Sigmoid colon (tissue), 7 donors: ENCODE measurements around the gene PSMG4. TPM values are rescaled to one million over a fixed set of nuclear protein-coding genes. Genes with fewer than 3 reads are reported as not detected.
"Not testable (repeated sequence)": the region's sequence is repeated elsewhere in the genome, so short reads cannot be mapped to it uniquely, and the experiment has no call there.

Experiments used
- DNase-seq: peaks from one replicate; pipeline ENCODE4 v3.0.0-alpha.2; 2019
- H3K27ac ChIP-seq, 4 donors: fragments of 200-600 bp; sonication (generic); one replicate each; pipeline ENCODE4 v1.5.1; 2016 to 2019; ENCODE audit warnings: mild to moderate bottlenecking in 1 of 4
- H3K27me3 ChIP-seq, 3 donors: fragments of 200-600 bp; sonication (generic); one replicate each; pipeline ENCODE4 v1.5.1; 2019; ENCODE audit warnings: mild to moderate bottlenecking in 1 of 3
- H3K36me3 ChIP-seq, 4 donors: fragments of 200-600 bp; sonication (generic); one replicate each; pipeline ENCODE4 v1.5.1; 2016 to 2019
- H3K4me1 ChIP-seq, 4 donors: fragments of 200-600 bp; sonication (generic); one replicate each; pipeline ENCODE4 v1.5.1; 2017 to 2019
- H3K4me3 ChIP-seq, 4 donors: fragments of 200-600 bp; sonication (generic); one replicate each; pipeline ENCODE4 v1.5.1; 2017 to 2019; ENCODE audit warnings: mild to moderate bottlenecking in 2 of 4, moderate library complexity in 1 of 4
- H3K9me3 ChIP-seq, 4 donors: fragments of 200-600 bp in 3 of 4; sonication (generic) in 3 of 4; one replicate each; pipeline versions ENCODE4 v1.5.1 to v1.6.1; 2013 to 2019
- EP300 ChIP-seq, 4 donors: sonication (generic); formaldehyde crosslinking; IDR thresholded peaks; one replicate each; pipeline ENCODE4 v1.6.1; 2017; ENCODE audit warnings: antibody characterized with exemption in 4 of 4
- POLR2A ChIP-seq, 2 donors: fragments of 450-650 bp; IDR thresholded peaks; one replicate each; pipeline ENCODE4 v1.6.1; 2016; ENCODE audit warnings: antibody characterized with exemption in 2 of 2, mild to moderate bottlenecking in 2 of 2, moderate library complexity in 2 of 2
- POLR2AphosphoS5 ChIP-seq, 4 donors: sonication (generic); formaldehyde crosslinking; IDR thresholded peaks; one replicate each; pipeline ENCODE4 v1.6.1; 2017; ENCODE audit warnings: antibody characterized with exemption in 4 of 4
- WGBS, 2 donors: extraction: QIAGEN DNeasy Blood & Tissue Kit; methylation state at CpG; one replicate each; pipeline ENCODE4 v1.1.7; 2013; 5-methylcytosine and 5-hydroxymethylcytosine counted together
- intact Hi-C: fragments of 100-400 bp; cut with DNase I; formaldehyde crosslinking; loops from one replicate; pipeline ENCODE4 v1.15.1; 2023
- polyA plus RNA-seq, 3 donors: library from polyadenylated mRNA; stranded (reverse); fragments of 200-250 nt; gene quantifications; one replicate each; pipeline ENCODE4 v1.2.3, GENCODE V29; 2013
- total RNA-seq, 4 donors: library from RNA; depleted of rRNA; stranded (reverse); fragments of >200 nt; gene quantifications; one replicate each; pipeline ENCODE4 v1.1.0, GENCODE V29; 2016
- TF ChIP-seq, protein P1 (sequence below), 4 experiments: fragments of 450-650 bp in 3 of 4; fragments of 200-600 bp in 1 of 4; IDR thresholded peaks; one replicate each; pipeline ENCODE4 v1.5.1; 2016 to 2019; ENCODE audit warnings: antibody characterized with exemption in 4 of 4, mild to moderate bottlenecking in 3 of 4, moderate library complexity in 2 of 4
- donor health status: healthy with polysubstance abuse.
- donor health status: Bipolar disorder and iron deficiency.
- donor health status: healthy.

PSMG4 gene
- total and polyA plus RNA-seq, 7 donors = 14.6 to 39.0 (median 30.0) TPM

GRCh38 chr6:3237761-3238662, 20.7 kb upstream of the PSMG4 start:
- H3K27me3 ChIP-seq = peaks cover 0 to 5% (median 0%) of the 10 kb centered on the region in 3 donors

GRCh38 chr6:3239110-3239830, 19.5 kb upstream of the PSMG4 start:
- Histone ChIP-seq H3K27ac (no peak overlapping the region), H3K4me1 (no peaks in the 10 kb centered on the region), H3K4me3 (no peak overlapping the region), H3K9me3 (no peaks in the 10 kb centered on the region), H3K36me3 (no peaks in the 10 kb centered on the region), H3K27me3 (no peaks in the 10 kb centered on the region)
- intact Hi-C loops = no loop called here
- DNase-seq = no peak
- 66 to 84% methylated on average over 13 of the region's 13 CpGs for WGBS, 2 donors
- TF ChIP-seq POLR2A (IDR thresholded peaks at IDR 0.05) = no peak
- TF ChIP-seq POLR2AphosphoS5 (IDR thresholded peaks at IDR 0.05) = no peak
- TF ChIP-seq, protein P1, sequence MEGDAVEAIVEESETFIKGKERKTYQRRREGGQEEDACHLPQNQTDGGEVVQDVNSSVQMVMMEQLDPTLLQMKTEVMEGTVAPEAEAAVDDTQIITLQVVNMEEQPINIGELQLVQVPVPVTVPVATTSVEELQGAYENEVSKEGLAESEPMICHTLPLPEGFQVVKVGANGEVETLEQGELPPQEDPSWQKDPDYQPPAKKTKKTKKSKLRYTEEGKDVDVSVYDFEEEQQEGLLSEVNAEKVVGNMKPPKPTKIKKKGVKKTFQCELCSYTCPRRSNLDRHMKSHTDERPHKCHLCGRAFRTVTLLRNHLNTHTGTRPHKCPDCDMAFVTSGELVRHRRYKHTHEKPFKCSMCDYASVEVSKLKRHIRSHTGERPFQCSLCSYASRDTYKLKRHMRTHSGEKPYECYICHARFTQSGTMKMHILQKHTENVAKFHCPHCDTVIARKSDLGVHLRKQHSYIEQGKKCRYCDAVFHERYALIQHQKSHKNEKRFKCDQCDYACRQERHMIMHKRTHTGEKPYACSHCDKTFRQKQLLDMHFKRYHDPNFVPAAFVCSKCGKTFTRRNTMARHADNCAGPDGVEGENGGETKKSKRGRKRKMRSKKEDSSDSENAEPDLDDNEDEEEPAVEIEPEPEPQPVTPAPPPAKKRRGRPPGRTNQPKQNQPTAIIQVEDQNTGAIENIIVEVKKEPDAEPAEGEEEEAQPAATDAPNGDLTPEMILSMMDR (IDR thresholded peaks at IDR 0.05) = peak in 1 of 4 experiments; percentile 9
- TF ChIP-seq EP300 (IDR thresholded peaks at IDR 0.05) = no peak

More at GRCh38 chr6:3237761-3238662, 20.7 kb upstream of the PSMG4 start:
- H3K4me3 ChIP-seq = no peak overlapping the region
- 77 to 85% methylated on average over 24 of the region's 24 CpGs for WGBS, 2 donors
- no peak overlapping the region for H3K27ac ChIP-seq
- intact Hi-C loops = no loop called here
- no peaks in the 10 kb centered on the region for H3K36me3 ChIP-seq
- TF ChIP-seq POLR2AphosphoS5 (IDR thresholded peaks at IDR 0.05) (no peak), EP300 (IDR thresholded peaks at IDR 0.05) (no peak), POLR2A (IDR thresholded peaks at IDR 0.05) (no peak)
- TF ChIP-seq, protein P1 (IDR thresholded peaks at IDR 0.05) = no peak
- no peaks in the 10 kb centered on the region for H3K4me1 ChIP-seq
- no peaks in the 10 kb centered on the region for H3K9me3 ChIP-seq
- no peak for DNase-seq

- TF ChIP-seq, protein P1 (IDR thresholded peaks at IDR 0.05) = no peak
- TF ChIP-seq POLR2A (IDR thresholded peaks at IDR 0.05) = no peak
- TF ChIP-seq POLR2AphosphoS5 (IDR thresholded peaks at IDR 0.05) = no peak
- no peak for TF ChIP-seq EP300 (IDR thresholded peaks at IDR 0.05)
- intact Hi-C loops = no loop called here
- no peaks in the 10 kb centered on the region for H3K9me3 ChIP-seq
- 74 to 82% methylated on average over 7 of the region's 7 CpGs for WGBS, 2 donors
- H3K4me3 ChIP-seq = no peak overlapping the region
- no peak for DNase-seq
- H3K4me1 ChIP-seq = no peaks in the 10 kb centered on the region
- H3K27ac ChIP-seq = no peak overlapping the region
- H3K27me3 ChIP-seq = no peaks in the 10 kb centered on the region
- no peaks in the 10 kb centered on the region for H3K36me3 ChIP-seq
Measured at GRCh38 chr6:3240595-3240994, 18.2 kb upstream of the PSMG4 start.

DNA sequence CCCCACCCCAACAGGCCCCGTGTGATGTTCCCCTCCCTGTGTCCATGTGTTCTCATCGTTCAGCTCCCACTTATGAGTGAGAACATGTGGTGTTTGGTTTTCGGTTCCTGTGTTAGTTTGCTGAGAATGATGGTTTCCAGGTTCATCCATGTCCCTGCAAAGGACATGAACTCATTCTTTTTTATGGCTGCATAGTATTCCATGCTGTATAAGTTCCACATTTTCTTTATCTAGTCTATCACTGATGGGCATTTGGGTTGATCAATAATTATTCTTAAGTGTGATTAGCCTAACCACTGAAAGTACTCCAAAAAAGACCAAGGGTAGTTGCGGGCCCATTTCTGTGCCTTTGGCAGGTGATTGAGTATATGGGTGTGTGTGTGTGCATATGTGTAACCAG, 17.0 kb upstream of the PSMG4 start:
- DNase-seq, H3K4me3 ChIP-seq, H3K36me3 ChIP-seq, H3K27ac ChIP-seq, H3K4me1 ChIP-seq, intact Hi-C loops, H3K9me3 ChIP-seq, H3K27me3 ChIP-seq: not testable (repeated sequence)
- WGBS, 2 donors = 94% methylated on average over 4 of the region's 4 CpGs

DNA sequence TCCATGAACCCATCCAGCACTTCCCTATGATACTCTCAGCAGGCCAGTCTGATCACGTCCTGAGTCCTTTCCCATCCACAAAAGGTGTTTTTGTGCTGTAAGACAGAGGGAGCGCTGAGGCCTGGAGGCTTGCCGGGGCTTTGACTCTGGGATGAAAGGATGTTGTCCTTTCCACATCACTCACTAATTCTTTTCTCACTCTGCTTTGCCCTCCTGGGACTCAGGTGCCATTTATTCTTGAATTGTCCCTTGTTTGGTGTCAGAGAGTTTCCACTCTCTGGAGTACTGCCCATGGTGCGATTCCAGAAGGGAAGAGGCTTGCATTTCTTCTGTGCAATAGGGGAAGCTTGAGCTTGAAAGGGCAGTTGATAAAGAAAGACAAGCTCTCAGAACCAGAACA, 16.0 kb upstream of the PSMG4 start:
- 89 to 93% methylated on average over 4 of the region's 4 CpGs for WGBS, 2 donors
- no peak for DNase-seq
- intact Hi-C loops = no loop called here

More for the DNA sequence above, 16.0 kb upstream of the PSMG4 start:
- H3K9me3 ChIP-seq = no peaks in the 10 kb centered on the region
- TF ChIP-seq, protein P1 (IDR thresholded peaks at IDR 0.05) = no peak
- no peak for TF ChIP-seq POLR2AphosphoS5 (IDR thresholded peaks at IDR 0.05)
- TF ChIP-seq EP300 (IDR thresholded peaks at IDR 0.05) = no peak
- no peak for TF ChIP-seq POLR2A (IDR thresholded peaks at IDR 0.05)
- H3K27me3 ChIP-seq = no peaks in the 10 kb centered on the region
- no peaks in the 10 kb centered on the region for H3K36me3 ChIP-seq
- no peak overlapping the region for H3K27ac ChIP-seq
- no peak overlapping the region for H3K4me3 ChIP-seq
- H3K4me1 ChIP-seq = peaks cover 0 to 7% (median 4%) of the 10 kb centered on the region in 4 donors
